ENCODE data around the gene SHC3.
A peak's percentile ranks its signal among the peaks of the same experiment; 100 is the strongest.
"Not testable (repeated sequence)": the region's sequence is repeated elsewhere in the genome, so short reads cannot be mapped to it uniquely, and the experiment has no call there.

Gene SHC3, protein sequence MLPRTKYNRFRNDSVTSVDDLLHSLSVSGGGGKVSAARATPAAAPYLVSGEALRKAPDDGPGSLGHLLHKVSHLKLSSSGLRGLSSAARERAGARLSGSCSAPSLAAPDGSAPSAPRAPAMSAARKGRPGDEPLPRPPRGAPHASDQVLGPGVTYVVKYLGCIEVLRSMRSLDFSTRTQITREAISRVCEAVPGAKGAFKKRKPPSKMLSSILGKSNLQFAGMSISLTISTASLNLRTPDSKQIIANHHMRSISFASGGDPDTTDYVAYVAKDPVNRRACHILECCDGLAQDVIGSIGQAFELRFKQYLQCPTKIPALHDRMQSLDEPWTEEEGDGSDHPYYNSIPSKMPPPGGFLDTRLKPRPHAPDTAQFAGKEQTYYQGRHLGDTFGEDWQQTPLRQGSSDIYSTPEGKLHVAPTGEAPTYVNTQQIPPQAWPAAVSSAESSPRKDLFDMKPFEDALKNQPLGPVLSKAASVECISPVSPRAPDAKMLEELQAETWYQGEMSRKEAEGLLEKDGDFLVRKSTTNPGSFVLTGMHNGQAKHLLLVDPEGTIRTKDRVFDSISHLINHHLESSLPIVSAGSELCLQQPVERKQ

GRCh38 chr9:89177944-89178829 is at the start of gene SHC3:
Gene SHC3, minus strand, starts transcription at chr9:89178818. Its CDS starts 358 bp downstream, at chr9:89178460.
- DNase-seq = peak; percentile 24

GRCh38 chr9:89225991-89226471 is 47.4 kb upstream of the SHC3 start:
- DNase-seq = no peak

GRCh38 chr9:89225587-89225986 is 47.0 kb upstream of the SHC3 start:
- DNase-seq = no peak

DNA sequence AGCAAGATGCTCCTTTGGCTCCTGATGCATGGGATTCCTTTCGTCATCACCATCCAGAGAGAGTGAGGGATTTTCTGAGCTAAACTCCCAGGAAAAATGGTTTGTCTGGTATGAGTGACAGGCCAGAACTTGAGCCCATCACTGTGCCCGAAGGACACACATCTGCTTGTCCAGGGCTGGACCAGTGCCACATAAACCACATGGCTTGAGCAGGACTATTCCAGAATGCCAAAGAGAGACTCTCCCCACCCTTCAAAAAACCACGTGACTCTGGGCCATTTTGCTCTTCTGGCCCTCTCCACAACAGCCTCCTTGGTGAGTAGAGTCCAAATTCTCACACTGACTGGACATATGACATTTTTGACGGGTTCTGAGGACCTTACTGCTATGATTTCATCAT is 46.4 kb upstream of the SHC3 start:
- no peak for DNase-seq

DNA sequence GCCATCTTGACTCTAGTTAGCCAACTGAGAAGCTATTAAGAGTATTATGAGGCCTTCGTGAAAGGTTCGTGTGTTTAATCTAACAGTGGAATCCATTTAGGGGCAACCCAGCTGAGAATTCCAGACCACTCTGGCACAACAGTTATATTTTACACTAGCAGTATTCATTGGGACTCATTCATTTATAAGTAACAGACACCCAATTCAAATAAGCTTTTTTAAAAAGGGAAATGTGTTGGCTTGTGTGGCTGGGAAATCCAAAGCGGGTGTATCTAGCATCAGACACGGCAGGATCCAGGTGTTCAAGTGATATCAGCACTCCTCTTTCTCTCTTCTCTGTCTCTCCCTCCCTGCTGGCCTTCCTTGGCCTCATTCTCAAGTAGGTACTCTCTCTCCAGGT is 46.0 kb upstream of the SHC3 start:
- DNase-seq = no peak

DNA sequence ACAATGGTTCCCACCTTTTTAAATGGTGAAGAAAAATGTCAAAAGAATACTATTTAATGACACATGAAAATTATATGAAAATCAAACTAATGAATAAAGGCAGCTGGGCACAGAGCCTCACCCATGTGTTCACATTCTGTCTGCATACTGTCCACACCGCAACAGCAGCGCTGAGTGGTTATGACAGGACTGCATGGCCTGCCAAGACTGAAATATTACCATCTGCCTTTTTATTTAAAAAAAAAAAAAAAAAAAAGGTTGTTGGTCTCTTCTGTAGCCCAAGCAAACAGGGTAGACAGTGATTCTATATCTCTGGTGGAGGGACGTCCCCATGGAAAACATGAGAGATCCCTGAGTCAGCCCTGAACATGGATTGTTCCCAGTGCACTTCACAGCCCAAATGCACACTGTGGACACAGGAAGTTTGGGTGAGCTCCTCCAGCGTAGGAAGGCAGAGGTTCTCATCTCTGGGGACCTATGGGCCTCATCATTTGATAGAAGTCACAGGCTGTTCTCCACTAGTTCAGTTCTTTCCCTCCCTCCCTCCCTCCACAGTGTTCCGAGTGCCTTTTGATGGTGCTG is 44.9 kb upstream of the SHC3 start:
- no peak for DNase-seq

- DNase-seq = no peak
Observed at GRCh38 chr9:89219637-89220036, 41.0 kb upstream of the SHC3 start.

- no peak for DNase-seq
Observed at GRCh38 chr9:89218040-89218928, 39.7 kb upstream of the SHC3 start.

GRCh38 chr9:89215342-89215741 is 36.7 kb upstream of the SHC3 start:
- no peak for DNase-seq

DNA sequence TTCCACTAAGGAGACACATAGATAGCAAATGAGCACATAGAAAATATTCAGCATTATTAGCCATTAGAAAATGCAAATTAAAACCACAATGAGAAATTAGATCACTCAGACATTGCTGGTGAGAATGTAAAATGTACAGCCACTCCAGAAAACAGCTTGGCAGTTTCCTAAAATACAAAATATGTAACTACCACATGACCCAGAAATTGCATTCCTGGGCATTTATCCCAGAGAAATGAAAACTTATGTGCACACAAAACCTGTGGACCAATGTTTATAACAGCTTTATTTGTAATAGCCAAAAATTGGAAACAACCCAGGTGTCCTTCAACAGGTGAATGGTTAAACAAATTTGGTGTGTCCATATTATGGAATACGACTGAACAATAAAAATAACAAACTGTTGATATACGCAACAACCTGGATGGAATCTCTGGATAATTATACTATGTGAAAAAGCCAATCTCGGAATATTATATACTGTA is 34.8 kb upstream of the SHC3 start:
- no peak for DNase-seq

- DNase-seq = no peak
Observed at GRCh38 chr9:89212171-89212570, 33.6 kb upstream of the SHC3 start.

GRCh38 chr9:89209311-89209710 is 30.7 kb upstream of the SHC3 start:
- DNase-seq = not testable (repeated sequence)

- no peak for DNase-seq
Observed at GRCh38 chr9:89207026-89207425, 28.4 kb upstream of the SHC3 start.

- no peak for DNase-seq
Observed at GRCh38 chr9:89204801-89205200, 26.2 kb upstream of the SHC3 start.

GRCh38 chr9:89195131-89195797 is 16.6 kb upstream of the SHC3 start:
- no peak for DNase-seq

DNA sequence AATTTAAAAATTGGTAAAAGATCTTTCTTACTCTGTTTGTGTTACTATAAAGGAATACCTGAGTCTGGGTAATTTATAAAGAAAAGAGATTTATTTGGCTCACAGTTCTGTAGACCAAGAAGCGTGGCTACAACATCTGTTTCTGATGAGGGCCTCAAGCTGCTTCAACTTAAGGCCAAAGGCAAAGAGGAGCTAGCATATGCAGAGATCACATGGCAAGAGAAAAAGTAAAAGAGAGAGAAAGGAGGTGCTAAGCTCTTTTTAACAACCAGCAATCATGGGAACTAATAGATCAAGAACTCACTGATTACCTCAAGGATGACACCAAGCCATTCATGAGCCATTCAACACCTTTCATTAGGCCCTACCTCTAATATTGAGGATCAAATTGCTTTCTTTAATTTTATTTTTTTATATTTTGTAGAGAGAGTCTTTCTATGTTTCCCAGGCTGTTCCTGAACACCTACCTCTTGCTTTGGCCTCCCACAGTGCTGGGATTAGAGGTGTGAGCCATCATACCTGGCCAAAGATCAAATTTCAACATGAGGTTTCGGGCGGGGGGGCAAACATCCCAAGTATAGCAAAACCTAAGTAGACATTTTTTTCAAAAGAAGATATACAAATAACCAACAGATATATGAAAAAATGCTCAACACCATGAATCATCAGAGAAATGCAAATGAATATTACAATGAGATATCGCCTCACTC is 16.0 kb upstream of the SHC3 start:
- no peak for DNase-seq

- no peak for DNase-seq
Observed at GRCh38 chr9:89191004-89191403, 12.4 kb upstream of the SHC3 start.

DNA sequence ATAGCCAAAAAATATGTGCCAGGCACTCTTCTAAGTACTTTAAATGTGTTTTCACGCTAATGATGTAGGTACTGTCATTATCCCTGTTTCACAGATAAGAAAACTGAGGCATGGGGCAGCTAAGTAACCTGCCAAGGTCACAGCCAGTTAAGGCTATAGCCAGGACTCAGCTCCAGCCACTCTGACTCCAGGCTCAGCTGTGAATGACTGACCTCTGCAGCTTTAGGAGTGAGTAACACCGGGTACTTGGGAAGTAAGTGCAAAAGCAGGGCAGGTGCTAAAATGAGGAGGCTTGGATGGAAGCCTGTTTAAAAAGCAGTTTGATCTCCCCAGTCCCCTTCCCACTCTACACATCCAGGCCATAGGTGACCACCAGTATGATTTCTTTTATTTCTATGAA is 10.6 kb upstream of the SHC3 start:
- DNase-seq = no peak

DNA sequence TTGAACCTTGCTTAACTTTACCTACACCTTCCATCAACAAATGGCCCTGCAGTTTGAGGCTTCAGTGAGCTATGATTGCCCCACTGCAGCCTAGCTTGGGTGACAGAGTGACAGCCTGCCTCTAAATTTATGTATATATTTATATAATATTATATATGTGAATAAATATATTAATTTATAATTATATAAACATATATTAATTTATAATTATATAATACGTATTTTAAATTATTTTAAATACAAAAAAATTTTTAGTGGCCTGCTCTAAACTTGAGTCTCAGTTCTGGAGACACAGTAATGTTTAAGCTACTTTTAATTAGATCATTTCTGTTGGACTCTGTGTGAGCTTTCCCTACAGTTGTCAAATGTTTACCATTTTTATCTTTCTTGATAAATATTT is 9.3 kb upstream of the SHC3 start:
- DNase-seq = no peak

GRCh38 chr9:89187541-89187940 is 8.9 kb upstream of the SHC3 start:
- DNase-seq = no peak

- DNase-seq = no peak
Observed at GRCh38 chr9:89186960-89187359, 8.3 kb upstream of the SHC3 start.
